ENCODE results near the gene ATOH8. TPM values are rescaled to one million over a fixed set of nuclear protein-coding genes. Genes with fewer than 3 reads are reported as not detected.
A peak's percentile ranks its signal among the peaks of the same experiment; 100 is the strongest.

ATOH8 gene
- total and polyA plus RNA-seq, 4 donors = 51.5 to 78.8 (median 62.6) TPM

DNA sequence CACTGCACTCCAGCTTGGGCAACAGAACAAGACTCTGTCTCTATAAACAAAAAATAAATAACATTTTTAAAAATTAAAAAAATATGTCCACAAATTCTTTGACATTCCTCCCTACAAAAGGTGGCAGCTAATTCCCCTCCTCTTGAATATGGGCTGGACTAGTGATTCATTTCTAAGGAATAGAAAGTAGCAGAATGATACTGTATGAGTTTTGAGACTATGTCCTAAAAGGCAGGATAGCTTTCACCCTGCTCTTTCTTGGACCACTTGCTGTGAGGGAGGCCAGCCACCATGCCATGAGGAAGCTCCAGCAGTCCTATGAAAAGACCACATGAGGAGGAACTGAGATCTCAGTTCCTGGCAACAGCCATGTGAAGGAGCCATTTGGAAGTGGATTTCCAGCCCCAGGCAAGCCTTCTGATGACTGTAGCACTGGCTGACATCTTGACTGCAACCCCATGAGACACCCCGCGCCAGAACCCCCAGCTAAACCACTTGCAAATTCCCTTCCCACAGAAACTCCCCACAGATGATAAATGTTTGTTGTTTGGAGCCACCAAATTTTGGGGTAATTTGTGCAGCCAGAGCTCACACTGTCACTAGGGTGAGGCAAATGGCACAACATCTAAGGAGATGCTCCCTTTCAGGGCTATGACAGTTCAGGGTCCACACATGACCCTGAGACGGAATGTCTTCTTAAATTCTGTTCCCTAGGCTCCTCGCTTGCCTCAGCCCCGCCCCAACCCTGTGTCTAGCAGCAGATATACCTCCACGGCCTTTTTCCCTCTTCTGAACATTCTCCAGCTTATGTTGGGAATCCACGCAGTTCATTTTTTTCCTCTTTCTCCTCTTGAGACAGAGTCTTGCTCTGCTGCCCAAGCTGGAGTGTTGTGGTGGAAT lies 17.1 kb upstream of the ATOH8 start:
- Histone ChIP-seq H3K4me1 (ENCODE audit: control insufficient read depth in 1 of 2, insufficient read depth in 2 of 2, low read length in 2 of 2) (peaks cover 0 to 7% of the 10 kb centered on the region in 2 donors), H3K27me3 (ENCODE audit: control insufficient read depth in 1 of 2, insufficient read depth in 2 of 2, low read length in 1 of 2) (no peaks in the 10 kb centered on the region), H3K9me3 (ENCODE audit: control insufficient read depth, low read length) (no peaks in the 10 kb centered on the region), H3K36me3 (ENCODE audit: control insufficient read depth in 1 of 2, insufficient read depth in 2 of 2, low read length in 1 of 2) (no peaks in the 10 kb centered on the region), H3K27ac (ENCODE audit: low read depth in 1 of 2, low read length in 2 of 2) (peak overlapping the region in 1 of 2 donors; percentile 78), H3K4me3 (ENCODE audit: low read length in 2 of 2) (no peak overlapping the region)
- 89 to 90% methylated on average over 7 of the region's 7 CpGs for WGBS, 2 donors
- intact Hi-C loops (cut with DNase I) = loop anchor here in 1 of 2 donors (10.0 kb wide), 1 partner anchor 258 kb away; no protein-coding TSS in a partner anchor
- no peak for ATAC-seq (ENCODE audit: low FRiP score)
- DNase-seq = no peak

DNA sequence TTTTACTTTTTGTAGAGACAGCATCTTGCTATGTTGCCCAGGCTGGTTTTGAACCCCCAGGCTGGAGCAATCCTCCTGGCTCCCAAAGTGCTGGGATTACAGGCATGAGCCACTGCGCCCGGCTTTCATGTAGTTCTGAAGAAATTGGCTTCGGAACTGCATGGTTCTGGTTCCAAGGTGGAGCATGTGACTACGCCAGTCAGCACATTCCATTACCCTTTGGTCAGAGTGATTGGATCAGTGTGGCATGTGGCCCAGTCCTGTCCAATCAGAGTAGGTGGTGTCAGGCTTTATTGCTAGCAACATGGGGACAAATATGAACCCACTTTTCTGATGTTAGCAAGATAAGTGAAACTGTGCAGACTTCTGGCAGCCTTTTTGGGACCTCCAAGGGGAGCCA lies 16.3 kb upstream of the ATOH8 start:
- ATAC-seq (ENCODE audit: low FRiP score) (peak; percentile 77), DNase-seq (peak; percentile 89)
- peak overlapping the region; percentile 29 to 71 for H3K27ac ChIP-seq (ENCODE audit: low read depth in 1 of 2, low read length in 2 of 2)
- intact Hi-C loops (cut with DNase I) = loop anchor here in 1 of 2 donors (10.0 kb wide), 1 partner anchor 257 kb away; no protein-coding TSS in a partner anchor
- no peaks in the 10 kb centered on the region for H3K36me3 ChIP-seq (ENCODE audit: control insufficient read depth in 1 of 2, insufficient read depth in 2 of 2, low read length in 1 of 2)
- H3K4me3 ChIP-seq (ENCODE audit: low read length in 2 of 2) = no peak overlapping the region
- no peaks in the 10 kb centered on the region for H3K9me3 ChIP-seq (ENCODE audit: control insufficient read depth, low read length)
- 4 to 10% methylated on average over 4 of the region's 4 CpGs for WGBS, 2 donors
- peaks cover 0 to 7% of the 10 kb centered on the region in 2 donors for H3K4me1 ChIP-seq (ENCODE audit: control insufficient read depth in 1 of 2, insufficient read depth in 2 of 2, low read length in 2 of 2)
- H3K27me3 ChIP-seq (ENCODE audit: control insufficient read depth in 1 of 2, insufficient read depth in 2 of 2, low read length in 1 of 2) = no peaks in the 10 kb centered on the region

GRCh38 chr2:85737961-85738360 lies 15.8 kb upstream of the ATOH8 start:
- H3K36me3 ChIP-seq (ENCODE audit: control insufficient read depth in 1 of 2, insufficient read depth in 2 of 2, low read length in 1 of 2) = no peaks in the 10 kb centered on the region
- peak overlapping the region; percentile 47 to 71 for H3K27ac ChIP-seq (ENCODE audit: low read depth in 1 of 2, low read length in 2 of 2)
- peaks cover 0 to 7% of the 10 kb centered on the region in 2 donors for H3K4me1 ChIP-seq (ENCODE audit: control insufficient read depth in 1 of 2, insufficient read depth in 2 of 2, low read length in 2 of 2)
- H3K27me3 ChIP-seq (ENCODE audit: control insufficient read depth in 1 of 2, insufficient read depth in 2 of 2, low read length in 1 of 2) = no peaks in the 10 kb centered on the region
- intact Hi-C loops (cut with DNase I) = loop anchor here in 1 of 2 donors (10.0 kb wide), 1 partner anchor 257 kb away; no protein-coding TSS in a partner anchor
- WGBS, 2 donors = 41 to 42% methylated on average over 4 of the region's 4 CpGs
- ATAC-seq (ENCODE audit: low FRiP score) (no peak), DNase-seq (no peak)
- no peaks in the 10 kb centered on the region for H3K9me3 ChIP-seq (ENCODE audit: control insufficient read depth, low read length)
- H3K4me3 ChIP-seq (ENCODE audit: low read length in 2 of 2) = no peak overlapping the region

DNA sequence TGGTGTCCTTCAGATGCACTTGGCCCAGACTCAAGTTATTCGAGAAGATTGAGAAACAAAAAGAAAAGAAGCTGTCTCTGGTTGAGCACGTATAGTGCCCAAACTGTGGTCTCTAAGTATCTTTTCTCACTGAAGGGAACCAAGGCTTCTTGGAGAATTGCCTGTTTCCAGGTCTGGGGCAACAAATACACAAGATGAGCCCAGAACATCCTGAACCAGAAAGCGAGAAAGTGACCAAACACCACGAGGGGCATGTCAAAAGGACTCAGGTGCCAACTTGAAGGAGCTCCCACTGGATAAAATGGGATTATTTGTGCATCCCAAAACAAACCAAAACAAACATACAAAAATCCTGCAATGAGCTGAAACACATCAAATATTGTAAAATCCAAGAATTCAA lies 13.6 kb upstream of the ATOH8 start:
- H3K27ac ChIP-seq (ENCODE audit: low read depth in 1 of 2, low read length in 2 of 2) = peak overlapping the region; percentile 44 to 78
- 79 to 84% methylated on average over 4 of the region's 4 CpGs for whole genome bisulfite sequencing, 2 donors
- H3K4me1 ChIP-seq (ENCODE audit: control insufficient read depth in 1 of 2, insufficient read depth in 2 of 2, low read length in 2 of 2) = peaks cover 0 to 13% of the 10 kb centered on the region in 2 donors
- intact Hi-C loops (cut with DNase I) = loop anchor here in 1 of 2 donors (10.0 kb wide), 1 partner anchor 145 kb away; the partner anchor contains the start of gene ST3GAL5
- no peaks in the 10 kb centered on the region for H3K36me3 ChIP-seq (ENCODE audit: control insufficient read depth in 1 of 2, insufficient read depth in 2 of 2, low read length in 1 of 2)
- no peaks in the 10 kb centered on the region for H3K27me3 ChIP-seq (ENCODE audit: control insufficient read depth in 1 of 2, insufficient read depth in 2 of 2, low read length in 1 of 2)
- H3K9me3 ChIP-seq (ENCODE audit: control insufficient read depth, low read length) = no peaks in the 10 kb centered on the region
- DNase-seq (no peak), ATAC-seq (ENCODE audit: low FRiP score) (no peak)
- no peak overlapping the region for H3K4me3 ChIP-seq (ENCODE audit: low read length in 2 of 2)

GRCh38 chr2:85741211-85741832 lies 12.5 kb upstream of the ATOH8 start:
- no peaks in the 10 kb centered on the region for H3K27me3 ChIP-seq (ENCODE audit: control insufficient read depth in 1 of 2, insufficient read depth in 2 of 2, low read length in 1 of 2)
- ATAC-seq (ENCODE audit: low FRiP score) = peak; percentile 12
- no peaks in the 10 kb centered on the region for H3K9me3 ChIP-seq (ENCODE audit: control insufficient read depth, low read length)
- intact Hi-C loops (cut with DNase I) = loop anchor here in 1 of 2 donors (10.0 kb wide), 1 partner anchor 143 kb away; the partner anchor contains the start of gene ST3GAL5
- H3K36me3 ChIP-seq (ENCODE audit: control insufficient read depth in 1 of 2, insufficient read depth in 2 of 2, low read length in 1 of 2) = no peaks in the 10 kb centered on the region
- 4 to 11% methylated on average over 9 of the region's 9 CpGs for WGBS, 2 donors
- DNase-seq = peak; percentile 76 to 83
- peak overlapping the region; percentile 73 to 98 for H3K27ac ChIP-seq (ENCODE audit: low read depth in 1 of 2, low read length in 2 of 2)
- H3K4me3 ChIP-seq (ENCODE audit: low read length in 2 of 2) = no peak overlapping the region
- H3K4me1 ChIP-seq (ENCODE audit: control insufficient read depth in 1 of 2, insufficient read depth in 2 of 2, low read length in 2 of 2) = peaks cover 0 to 13% of the 10 kb centered on the region in 2 donors

DNA sequence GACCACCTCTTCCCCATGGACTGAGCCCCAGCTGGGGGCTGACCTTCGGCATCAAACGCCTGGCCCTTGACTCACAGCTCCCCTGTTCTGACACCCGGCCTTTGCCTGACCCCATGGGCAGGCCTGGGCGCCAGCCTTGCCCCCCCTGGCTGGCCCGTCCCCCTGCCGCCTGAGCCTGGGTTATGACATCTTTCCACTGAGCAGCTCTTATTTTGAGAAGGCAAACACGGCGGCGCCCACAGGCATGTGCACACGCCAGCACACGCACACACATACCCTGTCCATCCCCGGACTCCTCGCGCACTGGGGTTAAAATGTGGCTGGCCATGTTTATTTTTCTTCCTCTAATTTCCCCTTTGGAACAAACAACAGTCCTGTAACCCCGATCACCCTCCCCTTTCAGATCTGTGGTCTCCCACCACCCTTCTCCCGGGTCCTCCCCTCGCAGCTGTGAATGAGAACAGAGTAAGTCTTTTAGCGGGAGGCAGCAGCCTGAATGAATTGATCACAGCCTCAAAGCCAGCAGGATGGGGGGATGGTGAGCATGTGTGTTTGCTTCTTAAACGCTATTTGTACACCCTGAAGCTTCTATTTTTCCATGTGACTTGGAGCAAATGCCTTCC lies 11.8 kb upstream of the ATOH8 start:
- whole genome bisulfite sequencing, 2 donors = 1 to 6% methylated on average over 19 of the region's 19 CpGs

DNA sequence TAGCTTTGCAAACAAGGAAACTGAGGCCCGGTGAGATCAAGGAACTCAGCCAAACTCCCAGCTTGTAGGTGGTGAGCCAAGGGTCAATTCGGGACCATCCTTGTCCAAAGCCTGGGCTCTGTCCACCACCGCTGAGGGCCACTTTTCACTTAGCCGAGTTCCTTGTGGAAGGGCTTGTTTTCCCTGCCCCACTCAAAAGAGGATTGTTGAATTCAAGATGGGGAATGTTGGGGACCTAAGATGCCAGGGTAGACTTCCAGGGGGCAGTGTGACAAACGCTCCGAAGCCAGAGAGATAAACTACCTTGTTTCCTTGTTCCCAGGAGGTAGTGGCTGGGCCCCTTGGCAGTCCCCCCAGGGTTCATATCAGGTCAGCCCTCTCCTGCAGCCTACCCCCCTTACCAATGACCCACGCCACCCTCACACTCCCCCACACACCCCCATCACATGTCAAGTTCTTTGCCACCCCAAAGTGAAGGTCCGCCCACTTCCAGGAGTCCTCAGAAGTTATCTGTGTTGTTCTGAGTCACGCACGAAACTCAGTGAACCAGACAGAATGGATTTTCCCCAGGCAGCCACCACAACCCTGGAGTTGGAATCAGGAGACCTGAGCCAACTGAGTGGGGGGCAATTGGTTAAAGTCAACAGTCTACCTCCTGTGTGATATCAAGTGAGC lies 10.3 kb upstream of the ATOH8 start:
- no peak overlapping the region for H3K4me3 ChIP-seq (ENCODE audit: low read length in 2 of 2)
- peak overlapping the region; percentile 95 to 97 for H3K27ac ChIP-seq (ENCODE audit: low read depth in 1 of 2, low read length in 2 of 2)
- DNase-seq = no peak
- H3K4me1 ChIP-seq (ENCODE audit: control insufficient read depth in 1 of 2, insufficient read depth in 2 of 2, low read length in 2 of 2) = peaks cover 0 to 7% of the 10 kb centered on the region in 2 donors
- WGBS, 2 donors = 27 to 34% methylated on average over 10 of the region's 10 CpGs
- H3K27me3 ChIP-seq (ENCODE audit: control insufficient read depth in 1 of 2, insufficient read depth in 2 of 2, low read length in 1 of 2) = no peaks in the 10 kb centered on the region
- H3K36me3 ChIP-seq (ENCODE audit: control insufficient read depth in 1 of 2, insufficient read depth in 2 of 2, low read length in 1 of 2) = no peaks in the 10 kb centered on the region
- H3K9me3 ChIP-seq (ENCODE audit: control insufficient read depth, low read length) = no peaks in the 10 kb centered on the region
- no peak for ATAC-seq (ENCODE audit: low FRiP score)
- intact Hi-C loops (cut with DNase I) = loop anchor here in 1 of 2 donors (10.0 kb wide), 1 partner anchor 141 kb away; the partner anchor contains the start of gene ST3GAL5

More for the DNA sequence above, 11.8 kb upstream of the ATOH8 start:
- H3K4me3 ChIP-seq (ENCODE audit: low read length in 2 of 2) = no peak overlapping the region
- intact Hi-C loops (cut with DNase I) = loop anchor here in 1 of 2 donors (10.0 kb wide), 1 partner anchor 143 kb away; the partner anchor contains the start of gene ST3GAL5
- no peaks in the 10 kb centered on the region for H3K36me3 ChIP-seq (ENCODE audit: control insufficient read depth in 1 of 2, insufficient read depth in 2 of 2, low read length in 1 of 2)
- peak; percentile 81 for ATAC-seq (ENCODE audit: low FRiP score)
- peak; percentile 90 to 93 for DNase-seq
- H3K9me3 ChIP-seq (ENCODE audit: control insufficient read depth, low read length) = no peaks in the 10 kb centered on the region
- H3K4me1 ChIP-seq (ENCODE audit: control insufficient read depth in 1 of 2, insufficient read depth in 2 of 2, low read length in 2 of 2) = peaks cover 0 to 11% of the 10 kb centered on the region in 2 donors
- peak overlapping the region; percentile 73 to 98 for H3K27ac ChIP-seq (ENCODE audit: low read depth in 1 of 2, low read length in 2 of 2)
- no peaks in the 10 kb centered on the region for H3K27me3 ChIP-seq (ENCODE audit: control insufficient read depth in 1 of 2, insufficient read depth in 2 of 2, low read length in 1 of 2)

- ATAC-seq (ENCODE audit: low FRiP score) = no peak
- WGBS, 2 donors = 37 to 45% methylated on average over 4 of the region's 4 CpGs
These were observed 9.7 kb upstream of the ATOH8 start for GRCh38 chr2:85744055-85744454.

More at GRCh38 chr2:85744055-85744454, 9.7 kb upstream of the ATOH8 start:
- H3K27me3 ChIP-seq (ENCODE audit: control insufficient read depth in 1 of 2, insufficient read depth in 2 of 2, low read length in 1 of 2) = no peaks in the 10 kb centered on the region
- DNase-seq = no peak
- peak overlapping the region; percentile 95 to 97 for H3K27ac ChIP-seq (ENCODE audit: low read depth in 1 of 2, low read length in 2 of 2)
- H3K4me3 ChIP-seq (ENCODE audit: low read length in 2 of 2) = no peak overlapping the region
- peaks cover 0 to 7% of the 10 kb centered on the region in 2 donors for H3K4me1 ChIP-seq (ENCODE audit: control insufficient read depth in 1 of 2, insufficient read depth in 2 of 2, low read length in 2 of 2)
- H3K9me3 ChIP-seq (ENCODE audit: control insufficient read depth, low read length) = no peaks in the 10 kb centered on the region
- no peaks in the 10 kb centered on the region for H3K36me3 ChIP-seq (ENCODE audit: control insufficient read depth in 1 of 2, insufficient read depth in 2 of 2, low read length in 1 of 2)
- intact Hi-C loops (cut with DNase I) = loop anchor here in 1 of 2 donors (10.0 kb wide), 1 partner anchor 141 kb away; the partner anchor contains the start of gene ST3GAL5
